ENCODE measurements around the gene AQP11.

GRCh38 chr11:77569676-77570070 lies 20.1 kb upstream of the AQP11 start:
- no peak for TF ChIP-seq CTCF (IDR thresholded peaks at IDR 0.05)
- TF ChIP-seq POLR2AphosphoS5 (IDR thresholded peaks at IDR 0.05), result no peak

Data from gastroesophageal sphincter (tissue), 3 donors.